IPS DF 4.7 (cell line): ENCODE data around the gene DPY19L3.
"Not testable (repeated sequence)": the region's sequence is repeated elsewhere in the genome, so short reads cannot be mapped to it uniquely, and the experiment has no call there.

ENCODE experiments used
- DNase-seq: peaks from one replicate; pipeline ENCODE4 v3.0.0-alpha.2; 2013; ENCODE audit warnings: low spot score; ENCODE audit errors: extremely low read depth

DPY19L3 gene

GRCh38 chr19:32438751-32439150 lies 33.2 kb downstream of the DPY19L3 start:
- DNase-seq = no peak

- DNase-seq = no peak
Observed at GRCh38 chr19:32442650-32443049, 37.1 kb downstream of the DPY19L3 start.

- DNase-seq = not testable (repeated sequence)
Observed at GRCh38 chr19:32447534-32447933, 42.0 kb downstream of the DPY19L3 start.

GRCh38 chr19:32448026-32448425 lies 42.5 kb downstream of the DPY19L3 start:
- DNase-seq = no peak

- DNase-seq = no peak
Observed at GRCh38 chr19:32450217-32450616, 44.6 kb downstream of the DPY19L3 start.

- no peak for DNase-seq
Observed at GRCh38 chr19:32453736-32454135, 48.2 kb downstream of the DPY19L3 start.

- no peak for DNase-seq
Observed at GRCh38 chr19:32456406-32456805, 50.8 kb downstream of the DPY19L3 start.

- DNase-seq = no peak
Observed at GRCh38 chr19:32457571-32458158, 52.1 kb downstream of the DPY19L3 start.

GRCh38 chr19:32458500-32459123 lies 53.0 kb downstream of the DPY19L3 start:
- DNase-seq = no peak

GRCh38 chr19:32459204-32459865 lies 53.8 kb downstream of the DPY19L3 start:
- DNase-seq = no peak

GRCh38 chr19:32460476-32460875 lies 54.9 kb downstream of the DPY19L3 start:
- no peak for DNase-seq

GRCh38 chr19:32464279-32464678 lies 58.7 kb downstream of the DPY19L3 start:
- no peak for DNase-seq

GRCh38 chr19:32465176-32465575 lies 59.6 kb downstream of the DPY19L3 start:
- DNase-seq = no peak

GRCh38 chr19:32469795-32470194 lies 64.2 kb downstream of the DPY19L3 start:
- no peak for DNase-seq

GRCh38 chr19:32471095-32471494 lies 65.5 kb downstream of the DPY19L3 start:
- no peak for DNase-seq

GRCh38 chr19:32471811-32472210 lies 66.2 kb downstream of the DPY19L3 start:
- no peak for DNase-seq

- DNase-seq = no peak
Observed at GRCh38 chr19:32475141-32476031, 69.8 kb downstream of the DPY19L3 start.

GRCh38 chr19:32476032-32476350 lies 70.4 kb downstream of the DPY19L3 start:
- DNase-seq = no peak

GRCh38 chr19:32480321-32480720 lies 74.8 kb downstream of the DPY19L3 start:
- no peak for DNase-seq

- DNase-seq = no peak
Observed at GRCh38 chr19:32483574-32483973, 78.0 kb downstream of the DPY19L3 start.

- DNase-seq = no peak
Observed at GRCh38 chr19:32489971-32490370, 84.4 kb downstream of the DPY19L3 start.

- DNase-seq = no peak
Observed at GRCh38 chr19:32497391-32497790, 91.8 kb downstream of the DPY19L3 start.
